Measurements from ENCODE around the gene TESMIN. TPM values are rescaled to one million over a fixed set of nuclear protein-coding genes. Genes with fewer than 3 reads are reported as not detected.

TESMIN gene
- total RNA-seq, 4 donors from 2014 or later: 1.00 to 7.5 (median 4.2) TPM

GRCh38 chr11:68698993-68699392 lies 52.3 kb downstream of the TESMIN start:
- 86 to 94% methylated on average over 2 of the region's 2 CpGs for WGBS, 2 donors (ENCODE audit: low coverage in 1 of 2)
- H3K36me3 ChIP-seq: no peaks in the 10 kb centered on the region
- no peaks in the 10 kb centered on the region for H3K4me1 ChIP-seq
- no peak overlapping the region for H3K27ac ChIP-seq
- H3K4me3 ChIP-seq: no peak overlapping the region
- no peak for DNase-seq
- in situ Hi-C loops (cut with MboI; ENCODE audit: low pct_ligation_motif_present in 1 of 4, low pct_unique_long_range_greater_than_20kb in 1 of 4, low sequenced_read_pairs in 3 of 4): no loop called here
- peaks cover 48% of the 10 kb centered on the region for H3K27me3 ChIP-seq
- TF ChIP-seq POLR2A (IDR thresholded peaks at IDR 0.05): no peak
- no peak for TF ChIP-seq POLR2AphosphoS5 (IDR thresholded peaks at IDR 0.05)
- no peak for TF ChIP-seq EP300 (IDR thresholded peaks at IDR 0.05; ENCODE audit: low read depth)
- TF ChIP-seq CTCF (IDR thresholded peaks at IDR 0.05): no peak
- intact Hi-C loops (cut with DNase I; ENCODE audit: low total_unique reads): loop anchor here (2.0 kb wide), 1 partner anchor 52 kb away; no protein-coding TSS in a partner anchor
- H3K9me3 ChIP-seq: peaks cover 0 to 6% of the 10 kb centered on the region in 2 donors

GRCh38 chr11:68695531-68695930 lies 55.8 kb downstream of the TESMIN start:
- TF ChIP-seq POLR2A (IDR thresholded peaks at IDR 0.05) (no peak), CTCF (IDR thresholded peaks at IDR 0.05) (no peak), POLR2AphosphoS5 (IDR thresholded peaks at IDR 0.05) (no peak), EP300 (IDR thresholded peaks at IDR 0.05; ENCODE audit: low read depth) (no peak)

GRCh38 chr11:68694431-68695297 lies 56.7 kb downstream of the TESMIN start:
- 76 to 79% methylated on average over 4 to 5 of the region's 5 CpGs for WGBS, 2 donors (ENCODE audit: low coverage in 1 of 2)
- Histone ChIP-seq H3K27ac (no peak overlapping the region), H3K9me3 (peaks cover 0 to 6% of the 10 kb centered on the region in 2 donors), H3K27me3 (peaks cover 39% of the 10 kb centered on the region), H3K4me3 (no peak overlapping the region), H3K36me3 (no peaks in the 10 kb centered on the region), H3K4me1 (no peaks in the 10 kb centered on the region)
- DNase-seq: no peak
- intact Hi-C loops (cut with DNase I; ENCODE audit: low total_unique reads) (no loop called here), in situ Hi-C loops (cut with MboI; ENCODE audit: low pct_ligation_motif_present in 1 of 4, low pct_unique_long_range_greater_than_20kb in 1 of 4, low sequenced_read_pairs in 3 of 4) (no loop called here)
- no peak for TF ChIP-seq POLR2A (IDR thresholded peaks at IDR 0.05)
- TF ChIP-seq CTCF (IDR thresholded peaks at IDR 0.05): no peak
- no peak for TF ChIP-seq POLR2AphosphoS5 (IDR thresholded peaks at IDR 0.05)
- no peak for TF ChIP-seq EP300 (IDR thresholded peaks at IDR 0.05; ENCODE audit: low read depth)

More at GRCh38 chr11:68695531-68695930, 55.8 kb downstream of the TESMIN start:
- Histone ChIP-seq H3K9me3 (peaks cover 0 to 6% of the 10 kb centered on the region in 2 donors), H3K4me3 (no peak overlapping the region), H3K36me3 (no peaks in the 10 kb centered on the region), H3K4me1 (no peaks in the 10 kb centered on the region), H3K27me3 (peaks cover 34% of the 10 kb centered on the region), H3K27ac (no peak overlapping the region)
- in situ Hi-C loops (cut with MboI; ENCODE audit: low pct_ligation_motif_present in 1 of 4, low pct_unique_long_range_greater_than_20kb in 1 of 4, low sequenced_read_pairs in 3 of 4) (no loop called here), intact Hi-C loops (cut with DNase I; ENCODE audit: low total_unique reads) (no loop called here)
- 71 to 100% methylated on average over 1 to 2 of the region's 2 CpGs for WGBS, 2 donors (ENCODE audit: low coverage in 1 of 2)
- no peak for DNase-seq

- TF ChIP-seq POLR2A (IDR thresholded peaks at IDR 0.05) (no peak), EP300 (IDR thresholded peaks at IDR 0.05; ENCODE audit: low read depth) (no peak), CTCF (IDR thresholded peaks at IDR 0.05) (no peak), POLR2AphosphoS5 (IDR thresholded peaks at IDR 0.05) (no peak)
- in situ Hi-C loops (cut with MboI; ENCODE audit: low pct_ligation_motif_present in 1 of 4, low pct_unique_long_range_greater_than_20kb in 1 of 4, low sequenced_read_pairs in 3 of 4) (no loop called here), intact Hi-C loops (cut with DNase I; ENCODE audit: low total_unique reads) (no loop called here)
- no peaks in the 10 kb centered on the region for H3K9me3 ChIP-seq
- no peaks in the 10 kb centered on the region for H3K36me3 ChIP-seq
- 83% methylated on average over 10 of the region's 10 CpGs; no CpG with 5 or more reads in 1 of the 2 donors for WGBS, 2 donors (ENCODE audit: low coverage in 1 of 2)
- no peak for DNase-seq
- H3K27me3 ChIP-seq: peaks cover 42% of the 10 kb centered on the region
- no peaks in the 10 kb centered on the region for H3K4me1 ChIP-seq
- H3K27ac ChIP-seq: no peak overlapping the region
- no peak overlapping the region for H3K4me3 ChIP-seq
These were observed 57.8 kb downstream of the TESMIN start for GRCh38 chr11:68693484-68693882.

Measured in transverse colon (tissue), 4 donors.